Measurements from ENCODE around the gene PGPEP1.
"Not testable (repeated sequence)": the region's sequence is repeated elsewhere in the genome, so short reads cannot be mapped to it uniquely, and the experiment has no call there.

The PGPEP1 gene

DNA sequence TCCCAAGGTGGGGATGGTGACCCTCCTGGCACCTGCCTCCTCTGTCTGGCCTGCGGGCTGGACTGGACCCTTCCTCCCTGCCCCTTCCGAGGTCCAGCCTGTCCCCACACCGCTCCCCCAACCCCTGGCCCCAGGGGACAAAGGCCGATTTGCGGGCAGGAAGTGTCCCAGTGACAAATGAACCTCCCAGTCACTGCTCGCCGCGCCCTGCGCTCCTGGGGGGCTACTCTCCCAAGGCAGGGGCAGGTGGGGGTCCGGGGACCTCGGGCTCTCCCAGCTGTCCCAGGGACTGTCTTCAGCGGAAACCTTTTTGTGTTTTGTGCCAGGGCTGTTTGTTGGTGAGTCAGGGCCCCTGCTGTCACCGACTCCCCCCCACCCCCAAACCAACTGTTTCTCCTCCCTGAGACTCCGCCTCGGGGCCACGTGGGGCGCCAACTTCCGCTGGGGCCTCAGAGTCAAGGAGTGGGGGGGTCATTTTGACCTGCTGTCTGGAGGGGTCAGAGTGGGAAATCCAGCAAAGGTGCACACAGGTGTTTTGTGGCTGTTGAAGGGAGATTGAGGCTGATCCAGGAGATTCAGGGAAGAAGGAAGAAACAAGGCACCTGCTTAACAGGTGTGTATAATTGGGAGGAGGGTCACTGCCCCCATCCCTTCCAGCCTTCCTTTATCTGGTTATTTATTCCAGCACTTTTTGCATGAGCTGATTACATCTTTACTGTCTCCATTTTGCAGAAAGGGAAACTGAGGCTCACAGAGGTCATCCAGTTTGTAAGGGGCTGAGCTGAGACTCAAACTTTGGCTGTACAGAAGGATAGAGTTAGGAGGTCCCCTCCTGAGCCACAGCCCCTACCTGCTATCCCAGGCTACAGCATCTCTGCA lies 831 bp downstream of the PGPEP1 start:
- Mint-ChIP-seq H3K27ac (peak overlapping the region; percentile 91), H3K36me3 (peaks cover 3% of the 10 kb centered on the region), H3K4me3 (peak overlapping the region; percentile 90), H3K4me1 (peaks cover 16% of the 10 kb centered on the region), H3K9me3 (no peaks in the 10 kb centered on the region), H3K27me3 (no peaks in the 10 kb centered on the region)

DNA sequence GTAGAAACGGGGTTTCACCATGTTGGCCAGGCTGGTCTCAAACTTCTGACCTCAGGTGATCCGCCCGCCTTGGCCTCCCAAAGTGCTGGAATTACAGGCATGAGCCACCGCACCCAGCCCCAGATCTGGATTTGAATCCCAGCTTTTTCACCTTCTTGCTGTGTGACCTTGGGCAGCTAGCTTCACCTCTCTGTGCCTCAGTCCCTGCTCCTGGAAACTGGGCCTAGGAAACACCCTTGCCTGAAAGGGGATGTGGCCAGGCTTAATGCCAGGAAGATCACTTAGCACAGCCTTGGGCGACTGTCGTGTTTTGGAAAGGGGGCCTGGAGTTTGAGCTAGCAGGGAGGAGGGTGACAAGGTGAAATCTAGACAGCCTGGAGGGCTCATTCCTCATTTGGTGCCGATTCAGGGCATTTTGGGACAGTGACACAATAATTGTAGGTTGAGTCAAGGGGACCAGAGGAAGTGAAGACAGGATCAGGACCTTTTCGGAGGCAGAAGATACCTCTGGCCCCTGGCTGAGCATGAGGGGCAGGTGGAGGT lies 1.8 kb downstream of the PGPEP1 start:
- Mint-ChIP-seq H3K4me3 (no peak overlapping the region), H3K36me3 (peaks cover 7% of the 10 kb centered on the region), H3K27me3 (no peaks in the 10 kb centered on the region), H3K27ac (peak overlapping the region; percentile 59), H3K4me1 (peaks cover 18% of the 10 kb centered on the region), H3K9me3 (no peaks in the 10 kb centered on the region)

DNA sequence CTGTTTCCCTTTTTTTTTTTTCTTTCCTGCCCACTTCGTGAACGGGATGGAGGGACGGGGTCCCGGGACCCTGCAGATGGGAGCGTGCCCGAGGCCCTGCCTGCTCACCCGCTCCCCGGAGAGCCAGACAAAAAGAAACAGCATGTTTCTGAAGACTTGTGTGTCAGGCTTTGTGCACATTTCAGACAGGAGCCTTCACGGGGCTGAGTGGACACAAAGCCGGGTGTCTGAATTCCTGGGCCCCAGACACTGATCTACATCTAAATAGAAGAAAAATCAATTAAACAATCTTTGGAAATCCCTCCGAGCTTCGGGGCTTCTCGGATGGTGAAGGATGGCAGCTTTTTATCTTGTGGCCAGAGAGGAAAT lies 4.2 kb downstream of the PGPEP1 start:
- no peaks in the 10 kb centered on the region for H3K9me3 Mint-ChIP-seq
- no peak overlapping the region for H3K4me3 Mint-ChIP-seq

GRCh38 chr19:18345296-18345695 lies 4.9 kb downstream of the PGPEP1 start:
- peak overlapping the region; percentile 51 for H3K27ac Mint-ChIP-seq
- H3K36me3 Mint-ChIP-seq, result peaks cover 12% of the 10 kb centered on the region
- H3K27me3 Mint-ChIP-seq, result no peaks in the 10 kb centered on the region
- H3K4me3 Mint-ChIP-seq, result no peak overlapping the region
- no peaks in the 10 kb centered on the region for H3K9me3 Mint-ChIP-seq
- peaks cover 21% of the 10 kb centered on the region for H3K4me1 Mint-ChIP-seq

More for the DNA sequence above, 4.2 kb downstream of the PGPEP1 start:
- H3K36me3 Mint-ChIP-seq, result peaks cover 10% of the 10 kb centered on the region
- peaks cover 23% of the 10 kb centered on the region for H3K4me1 Mint-ChIP-seq
- no peaks in the 10 kb centered on the region for H3K27me3 Mint-ChIP-seq
- peak overlapping the region; percentile 12 for H3K27ac Mint-ChIP-seq

DNA sequence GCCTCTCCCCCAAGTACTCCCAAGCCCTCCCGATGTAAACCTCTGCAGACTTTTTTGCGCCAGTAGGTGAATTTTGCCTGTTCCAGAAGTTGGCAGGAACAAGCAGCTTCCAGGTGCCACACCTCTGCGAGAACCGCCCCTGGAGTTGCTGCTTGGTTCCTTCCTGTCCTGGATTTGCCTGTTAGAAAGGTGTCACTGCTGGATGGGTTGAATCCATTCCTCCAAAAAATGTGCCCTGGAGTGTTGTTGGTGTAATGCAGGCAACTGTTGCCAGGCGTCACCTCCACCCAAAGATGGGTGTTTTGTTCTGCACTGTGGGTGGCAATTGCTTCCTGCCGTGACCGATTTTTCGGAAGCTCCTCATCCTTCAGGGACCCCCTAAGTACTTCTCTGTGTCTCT lies 5.7 kb downstream of the PGPEP1 start:
- H3K27me3 Mint-ChIP-seq, result no peaks in the 10 kb centered on the region
- H3K9me3 Mint-ChIP-seq, result no peaks in the 10 kb centered on the region
- peaks cover 23% of the 10 kb centered on the region for H3K4me1 Mint-ChIP-seq
- H3K4me3 Mint-ChIP-seq, result no peak overlapping the region
- peaks cover 14% of the 10 kb centered on the region for H3K36me3 Mint-ChIP-seq
- H3K27ac Mint-ChIP-seq, result peak overlapping the region; percentile 31

- Mint-ChIP-seq H3K27ac (no peak overlapping the region), H3K9me3 (no peaks in the 10 kb centered on the region)
Measured at GRCh38 chr19:18348171-18348570, 7.8 kb downstream of the PGPEP1 start.

GRCh38 chr19:18348818-18349339 lies 8.5 kb downstream of the PGPEP1 start:
- Mint-ChIP-seq H3K36me3 (peaks cover 14% of the 10 kb centered on the region), H3K4me1 (peaks cover 12% of the 10 kb centered on the region)
- H3K9me3 Mint-ChIP-seq, H3K27ac Mint-ChIP-seq, H3K27me3 Mint-ChIP-seq, H3K4me3 Mint-ChIP-seq: not testable (repeated sequence)

More at GRCh38 chr19:18348171-18348570, 7.8 kb downstream of the PGPEP1 start:
- peaks cover 14% of the 10 kb centered on the region for H3K36me3 Mint-ChIP-seq
- H3K4me3 Mint-ChIP-seq, result no peak overlapping the region
- H3K4me1 Mint-ChIP-seq, result peaks cover 12% of the 10 kb centered on the region
- no peaks in the 10 kb centered on the region for H3K27me3 Mint-ChIP-seq

DNA sequence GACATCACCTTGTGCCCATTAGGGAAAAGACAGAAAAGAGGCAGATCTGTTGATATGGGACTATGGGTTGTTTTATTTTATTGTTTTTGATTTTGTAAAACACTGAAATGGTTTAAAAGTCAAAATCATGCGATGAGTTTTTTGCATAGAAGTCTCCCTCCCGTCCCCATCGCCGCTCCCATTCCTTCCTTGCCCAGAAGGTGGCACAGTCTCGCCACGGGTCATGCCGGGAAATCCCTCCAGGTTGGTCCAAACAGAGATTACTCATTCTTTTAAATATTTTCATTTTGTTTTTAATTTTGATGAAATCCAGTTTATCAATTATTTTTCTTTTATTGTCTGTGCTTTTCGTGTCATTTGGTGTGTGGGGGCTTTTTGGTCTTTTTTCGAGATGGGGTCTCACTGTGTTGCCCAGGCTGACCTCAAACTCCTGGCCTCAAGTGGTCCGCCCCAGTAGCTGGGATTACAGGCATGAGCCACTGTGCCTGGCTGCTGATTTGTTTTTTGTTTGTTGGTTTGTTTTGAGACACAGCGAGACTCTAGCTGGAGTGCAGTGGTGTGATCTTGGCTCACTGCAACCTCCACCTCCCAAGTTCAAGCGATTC lies 9.2 kb downstream of the PGPEP1 start:
- Mint-ChIP-seq H3K27ac (no peak overlapping the region), H3K27me3 (no peaks in the 10 kb centered on the region), H3K4me1 (peaks cover 12% of the 10 kb centered on the region), H3K36me3 (peaks cover 12% of the 10 kb centered on the region), H3K9me3 (no peaks in the 10 kb centered on the region), H3K4me3 (no peak overlapping the region)

DNA sequence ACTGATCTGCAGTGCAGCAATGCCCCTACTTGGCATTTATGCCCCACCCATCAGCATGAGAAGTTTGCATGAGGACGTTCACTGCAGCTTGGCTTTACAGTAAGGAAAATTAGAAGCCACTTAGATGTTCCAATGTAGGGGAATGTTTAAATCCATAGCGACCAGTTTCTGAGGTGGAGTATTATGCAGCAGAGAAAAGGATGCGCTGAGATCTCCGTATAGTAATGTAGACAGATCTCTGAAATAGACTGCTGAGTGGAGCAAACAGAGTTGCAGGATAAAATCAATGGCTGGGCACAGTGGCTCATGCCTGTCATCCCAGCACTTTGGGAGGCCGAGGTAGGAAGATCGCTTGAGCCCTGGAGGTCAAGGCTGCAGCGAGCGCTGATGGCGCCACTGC lies 10.1 kb downstream of the PGPEP1 start:
- Mint-ChIP-seq H3K9me3 (no peaks in the 10 kb centered on the region), H3K4me3 (no peak overlapping the region)

GRCh38 chr19:18351544-18351943 lies 11.1 kb downstream of the PGPEP1 start:
- Mint-ChIP-seq H3K4me3 (no peak overlapping the region), H3K9me3 (no peaks in the 10 kb centered on the region), H3K27ac (no peak overlapping the region), H3K27me3 (no peaks in the 10 kb centered on the region), H3K36me3 (peaks cover 13% of the 10 kb centered on the region), H3K4me1 (peaks cover 12% of the 10 kb centered on the region)

More for the DNA sequence above, 10.1 kb downstream of the PGPEP1 start:
- H3K27me3 Mint-ChIP-seq, result no peaks in the 10 kb centered on the region
- no peak overlapping the region for H3K27ac Mint-ChIP-seq
- peaks cover 13% of the 10 kb centered on the region for H3K36me3 Mint-ChIP-seq
- H3K4me1 Mint-ChIP-seq, result peaks cover 12% of the 10 kb centered on the region

DNA sequence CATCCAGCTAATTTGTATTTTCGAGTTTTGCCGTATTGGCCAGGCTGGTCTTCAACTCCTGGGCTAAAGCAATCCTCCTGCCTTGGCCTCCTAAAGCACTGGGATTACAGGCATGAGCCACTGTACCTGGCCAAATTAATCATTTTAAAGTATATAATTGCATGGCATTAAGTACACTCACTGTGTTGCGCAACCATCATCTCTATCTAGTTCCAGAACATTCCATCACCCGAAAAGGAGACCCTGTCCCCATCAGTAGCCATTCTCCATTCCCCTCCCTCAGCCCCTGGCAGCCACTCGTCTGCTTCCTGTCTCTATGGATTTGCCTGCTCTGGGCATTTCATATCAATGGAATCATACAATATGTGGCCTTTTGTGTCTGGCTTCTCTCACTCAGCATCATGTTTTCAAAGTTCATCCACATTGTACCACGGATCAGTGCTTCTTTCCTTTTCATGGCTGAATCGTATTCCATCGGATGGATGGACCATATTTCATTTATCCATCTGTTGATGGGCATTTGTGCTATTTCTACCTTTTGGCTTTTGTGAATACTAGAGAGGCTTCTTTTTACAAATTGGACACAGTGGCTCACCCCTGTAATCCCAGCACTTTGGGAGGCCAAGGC lies 13.1 kb downstream of the PGPEP1 start:
- Mint-ChIP-seq H3K4me1 (peaks cover 3% of the 10 kb centered on the region), H3K9me3 (no peaks in the 10 kb centered on the region), H3K27ac (peak overlapping the region; percentile 60), H3K4me3 (no peak overlapping the region), H3K36me3 (peaks cover 15% of the 10 kb centered on the region), H3K27me3 (no peaks in the 10 kb centered on the region)

DNA sequence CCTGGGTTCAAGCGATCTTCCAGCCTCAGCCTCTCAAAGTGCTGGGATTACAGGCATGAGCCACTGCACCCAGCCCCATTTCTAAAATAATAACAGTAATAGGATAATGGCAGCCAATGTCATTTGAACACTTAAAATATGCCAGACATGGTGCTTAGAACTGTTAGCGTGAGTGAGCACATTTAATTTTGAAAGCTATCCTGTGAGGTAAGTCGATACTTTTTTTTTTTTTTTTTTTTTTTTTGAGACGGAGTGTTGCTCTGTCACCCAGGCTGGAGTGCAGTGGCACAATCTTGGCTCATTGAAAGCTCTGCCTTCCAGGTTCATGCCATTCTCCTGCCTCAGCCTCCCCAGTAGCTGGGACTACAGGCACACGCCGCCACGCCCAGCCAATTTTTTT lies 14.3 kb downstream of the PGPEP1 start:
- peaks cover 22% of the 10 kb centered on the region for H3K36me3 Mint-ChIP-seq
- not testable (repeated sequence) for H3K27ac Mint-ChIP-seq, H3K4me1 Mint-ChIP-seq, H3K27me3 Mint-ChIP-seq, H3K9me3 Mint-ChIP-seq, H3K4me3 Mint-ChIP-seq

- Mint-ChIP-seq H3K27ac (no peak overlapping the region), H3K4me1 (no peaks in the 10 kb centered on the region), H3K36me3 (peaks cover 26% of the 10 kb centered on the region), H3K9me3 (no peaks in the 10 kb centered on the region), H3K4me3 (no peak overlapping the region), H3K27me3 (no peaks in the 10 kb centered on the region)
Measured at GRCh38 chr19:18357041-18357440, 16.6 kb downstream of the PGPEP1 start.

DNA sequence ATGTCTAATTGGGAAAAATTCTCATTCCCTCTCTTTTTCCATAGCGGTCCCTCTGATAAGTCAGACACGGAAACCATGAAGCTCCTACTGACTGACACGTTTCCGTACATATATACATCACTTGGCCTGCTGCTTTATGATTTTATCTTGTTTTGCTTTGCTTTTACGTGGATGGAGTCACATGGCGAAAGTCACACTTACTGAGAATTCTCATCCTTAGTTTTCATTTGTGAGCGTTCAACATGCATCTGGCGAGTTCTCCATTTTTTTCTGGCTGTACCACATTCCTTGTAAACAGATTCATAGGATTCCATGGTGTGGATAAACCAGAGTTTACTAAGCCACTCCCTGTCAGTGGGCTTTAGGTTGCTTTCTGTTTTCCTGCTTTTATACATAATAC lies 21.2 kb downstream of the PGPEP1 start:
- Mint-ChIP-seq H3K4me3 (no peak overlapping the region), H3K9me3 (no peaks in the 10 kb centered on the region), H3K36me3 (peaks cover 29% of the 10 kb centered on the region), H3K4me1 (no peaks in the 10 kb centered on the region), H3K27me3 (no peaks in the 10 kb centered on the region), H3K27ac (no peak overlapping the region)

- H3K36me3 Mint-ChIP-seq, result peaks cover 25% of the 10 kb centered on the region
- no peaks in the 10 kb centered on the region for H3K9me3 Mint-ChIP-seq
- no peaks in the 10 kb centered on the region for H3K27me3 Mint-ChIP-seq
- no peak overlapping the region for H3K27ac Mint-ChIP-seq
- H3K4me3 Mint-ChIP-seq, result no peak overlapping the region
- H3K4me1 Mint-ChIP-seq, result no peaks in the 10 kb centered on the region
Measured at GRCh38 chr19:18362934-18363542, 22.6 kb downstream of the PGPEP1 start.
